GM12874 (cell line): ENCODE measurements around the gene CD9.

Experiments
- TF ChIP-seq, protein P1 (sequence below): IDR thresholded peaks from 2 replicates; pipeline ENCODE4 v1.5.1; 2011; ENCODE audit warnings: low read depth, mild to moderate bottlenecking, control low read depth, low read length, moderate library complexity; ENCODE audit not compliant: insufficient read depth

Gene CD9

DNA sequence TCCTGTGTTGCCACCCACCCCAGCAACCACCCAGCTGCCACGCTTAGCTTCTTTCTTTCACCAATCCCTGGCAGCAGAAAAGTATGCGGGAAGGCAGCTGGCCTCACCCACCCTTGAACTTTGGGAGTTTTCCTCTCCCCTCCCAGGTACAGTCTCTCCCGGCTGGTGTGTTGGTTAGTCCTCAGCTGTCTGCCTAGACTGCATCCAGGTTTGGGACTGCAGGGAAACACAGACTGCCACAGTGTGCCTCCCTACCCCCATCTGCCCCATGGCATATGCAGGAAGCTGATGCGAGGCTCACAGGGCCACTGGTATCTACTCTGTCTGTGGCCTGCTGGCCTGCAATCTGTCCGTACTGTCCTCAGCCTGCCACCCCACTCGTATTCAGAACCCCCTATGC is 2.1 kb downstream of the CD9 start:
- TF ChIP-seq, protein P1, sequence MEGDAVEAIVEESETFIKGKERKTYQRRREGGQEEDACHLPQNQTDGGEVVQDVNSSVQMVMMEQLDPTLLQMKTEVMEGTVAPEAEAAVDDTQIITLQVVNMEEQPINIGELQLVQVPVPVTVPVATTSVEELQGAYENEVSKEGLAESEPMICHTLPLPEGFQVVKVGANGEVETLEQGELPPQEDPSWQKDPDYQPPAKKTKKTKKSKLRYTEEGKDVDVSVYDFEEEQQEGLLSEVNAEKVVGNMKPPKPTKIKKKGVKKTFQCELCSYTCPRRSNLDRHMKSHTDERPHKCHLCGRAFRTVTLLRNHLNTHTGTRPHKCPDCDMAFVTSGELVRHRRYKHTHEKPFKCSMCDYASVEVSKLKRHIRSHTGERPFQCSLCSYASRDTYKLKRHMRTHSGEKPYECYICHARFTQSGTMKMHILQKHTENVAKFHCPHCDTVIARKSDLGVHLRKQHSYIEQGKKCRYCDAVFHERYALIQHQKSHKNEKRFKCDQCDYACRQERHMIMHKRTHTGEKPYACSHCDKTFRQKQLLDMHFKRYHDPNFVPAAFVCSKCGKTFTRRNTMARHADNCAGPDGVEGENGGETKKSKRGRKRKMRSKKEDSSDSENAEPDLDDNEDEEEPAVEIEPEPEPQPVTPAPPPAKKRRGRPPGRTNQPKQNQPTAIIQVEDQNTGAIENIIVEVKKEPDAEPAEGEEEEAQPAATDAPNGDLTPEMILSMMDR = no peak

DNA sequence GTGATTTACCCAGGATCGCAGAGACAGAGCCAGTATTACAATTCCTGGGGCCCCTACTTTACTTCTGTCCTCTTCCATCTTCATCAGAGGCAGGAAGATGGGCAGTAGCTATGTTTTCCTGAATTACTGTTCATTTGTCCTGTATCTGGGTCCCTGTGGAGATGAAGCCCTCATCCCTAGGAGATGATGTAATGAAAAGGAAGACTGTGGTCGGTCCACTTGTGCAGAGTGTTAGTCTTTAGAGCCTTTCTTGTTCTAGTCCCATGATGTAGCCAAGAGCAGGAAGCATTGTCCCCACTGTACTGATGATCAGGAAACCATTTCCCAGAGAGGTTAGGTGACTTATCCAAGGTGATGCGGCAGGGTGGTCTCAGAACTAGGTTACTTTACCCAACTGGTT is 2.6 kb downstream of the CD9 start:
- TF ChIP-seq, protein P1 = no peak

DNA sequence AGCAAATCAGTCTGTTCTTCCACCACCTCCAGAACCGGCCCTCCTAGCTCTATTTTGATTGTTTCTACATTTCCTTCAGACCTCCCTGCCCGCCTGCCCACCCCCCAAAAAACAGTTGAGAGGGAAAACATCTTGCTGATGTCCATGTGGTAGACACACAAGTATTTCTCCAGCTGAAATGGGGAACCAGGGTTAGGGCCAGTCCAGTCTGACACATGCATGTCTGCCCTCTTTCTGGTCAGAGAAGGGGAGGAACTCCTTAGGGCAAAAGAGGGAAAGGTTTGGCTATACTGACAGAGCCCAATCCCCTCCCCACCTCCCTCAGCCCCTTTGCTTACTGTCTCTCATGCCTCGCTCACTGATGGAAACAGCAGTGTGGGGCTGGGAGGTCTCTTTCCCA is 3.4 kb downstream of the CD9 start:
- TF ChIP-seq, protein P1 = no peak

DNA sequence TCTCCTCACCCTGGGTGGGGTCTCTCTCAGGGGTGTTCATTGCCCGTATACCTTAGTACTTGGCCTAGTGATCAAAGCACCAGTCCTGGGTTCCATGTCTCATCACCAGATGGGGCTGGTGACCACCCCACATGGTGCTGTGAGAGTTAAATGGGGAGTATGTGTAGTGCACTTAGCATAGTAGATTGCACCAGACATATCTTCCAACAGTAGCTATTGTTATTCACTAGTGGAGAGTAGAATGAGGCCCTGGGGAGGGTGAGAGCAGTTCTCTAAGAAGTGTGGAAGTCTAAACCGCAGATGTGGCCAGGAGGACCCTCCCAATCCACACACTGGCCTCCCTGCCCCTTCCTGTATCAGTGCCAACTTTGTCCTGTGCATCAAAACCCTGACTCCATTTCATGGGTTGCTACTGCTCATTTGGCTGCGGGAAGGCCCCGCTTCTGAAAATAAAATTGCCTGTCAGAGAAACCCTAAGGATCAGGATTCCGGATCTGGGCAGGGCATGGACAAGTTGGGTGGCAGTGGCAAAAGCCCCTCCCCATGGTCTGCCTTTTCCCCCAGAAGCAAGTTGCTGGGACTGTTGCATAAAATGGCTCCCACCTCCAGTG is 4.4 kb downstream of the CD9 start:
- TF ChIP-seq, protein P1 = no peak

DNA sequence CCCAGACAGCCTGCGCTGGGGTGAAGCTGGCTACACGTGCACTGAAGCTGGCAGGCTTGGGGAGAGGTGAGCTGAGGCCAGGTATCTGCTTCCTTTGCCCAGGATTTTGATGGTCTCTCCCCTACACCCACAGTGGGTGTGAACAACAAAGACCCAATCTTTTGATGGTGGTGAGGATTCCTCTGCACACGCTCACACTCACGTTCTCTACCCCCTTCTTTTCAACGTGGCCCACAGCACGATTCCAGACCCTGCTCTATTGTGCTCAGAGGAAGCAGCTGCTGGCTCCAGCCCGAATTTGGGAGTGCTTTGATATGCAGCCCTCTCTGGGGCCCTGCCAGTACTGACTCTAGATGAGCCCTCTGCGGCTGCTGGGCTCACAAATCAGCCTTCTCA is 4.9 kb downstream of the CD9 start:
- TF ChIP-seq, protein P1 = no peak

DNA sequence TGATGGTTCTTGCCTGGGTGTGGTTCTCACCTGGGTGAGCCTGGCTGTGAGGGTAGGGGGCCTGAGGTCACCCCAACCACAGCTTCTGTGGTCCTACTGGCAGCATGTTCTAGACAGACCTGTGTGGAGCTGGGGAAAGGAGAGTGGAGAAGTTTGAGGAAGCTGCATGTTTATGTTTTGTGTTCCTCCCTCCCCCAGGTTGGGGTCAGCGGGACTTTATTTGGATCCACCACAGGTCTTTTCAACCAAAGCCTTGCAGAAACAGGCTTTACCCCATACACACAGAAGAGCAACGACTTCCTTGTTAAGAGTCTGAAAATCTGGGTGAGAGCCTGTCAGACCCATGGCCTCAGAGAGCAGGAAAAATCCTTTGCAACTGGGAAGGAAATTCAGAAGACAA is 5.6 kb downstream of the CD9 start:
- TF ChIP-seq, protein P1 = no peak

DNA sequence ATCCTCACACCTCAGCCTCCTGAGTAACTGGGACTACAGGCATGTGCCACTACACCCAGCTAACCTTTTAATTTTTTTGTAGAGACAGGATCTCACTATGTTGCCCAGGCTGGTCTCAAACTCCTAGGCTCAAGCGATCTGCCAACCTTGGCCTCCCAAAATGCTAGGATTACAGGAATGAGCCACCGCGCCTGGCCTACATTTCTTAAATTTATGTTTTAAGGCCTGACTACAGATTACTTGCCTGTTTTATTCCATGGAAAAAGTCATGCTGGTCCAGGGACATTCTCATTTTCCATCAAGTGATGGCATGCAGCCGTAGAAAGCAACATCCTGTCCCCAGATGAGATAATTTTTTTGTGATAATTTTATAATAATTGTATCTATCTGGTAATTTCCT is 6.1 kb downstream of the CD9 start:
- TF ChIP-seq, protein P1 = no peak
